A549 treated with CORT108297 at 1 μM for 4 hours (cell line): Measurements from ENCODE around the gene TRERF1. TPM values are rescaled to one million over a fixed set of nuclear protein-coding genes. Genes with fewer than 3 reads are reported as not detected.

Experiments used
- total RNA-seq: library from RNA; stranded (reverse); fragments of 200-300 nt; extraction: Qiagen RNA extraction; gene quantifications from 5 replicates; pipeline ENCODE4 v1.2.3, GENCODE V29; 2022

TRERF1 gene
- total RNA-seq: 5.9 to 8.4 TPM (median 7.7 TPM) in 5 replicates

DNA sequence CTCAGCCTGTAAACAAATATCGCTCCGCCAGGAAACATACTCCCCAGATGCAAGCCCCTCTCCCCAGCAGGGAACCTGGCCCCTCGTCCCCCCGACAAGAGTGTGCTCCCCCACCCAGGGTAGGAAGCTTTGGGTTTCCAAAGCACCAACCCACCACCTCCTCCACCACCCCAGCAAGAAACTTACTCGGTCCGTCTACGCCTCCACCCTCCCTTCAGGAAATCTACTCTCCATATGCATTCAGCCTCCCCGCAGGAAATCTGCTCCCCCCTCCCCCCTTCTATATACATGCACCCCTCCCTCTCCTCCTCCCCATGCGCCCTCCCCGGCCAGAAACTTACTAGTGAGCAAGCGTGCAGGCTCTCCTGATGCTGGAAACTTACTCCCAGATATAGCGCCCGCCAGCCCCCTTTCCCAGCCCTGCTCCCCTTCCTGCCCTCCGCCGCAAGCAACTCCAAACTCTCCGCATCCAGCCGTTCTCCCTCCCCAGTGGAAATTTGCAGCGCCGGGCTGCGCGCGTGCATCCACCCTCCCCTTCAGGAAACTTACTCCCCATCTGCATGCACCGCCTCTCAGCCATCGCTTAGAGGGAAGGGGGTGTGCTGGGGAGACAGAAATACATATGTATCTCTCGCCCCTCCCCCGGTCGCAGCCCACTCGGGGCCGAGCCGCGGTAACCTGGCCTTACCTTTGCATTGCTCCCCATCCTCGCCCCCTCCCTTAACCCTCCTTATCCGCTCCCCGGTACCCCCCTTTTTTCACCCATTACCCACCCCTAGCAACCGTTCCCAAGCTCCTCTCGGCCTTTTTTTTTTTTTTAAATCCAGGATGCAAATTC lies at the start of gene TRERF1:
Gene TRERF1, minus strand, starts transcription at position 594 of the 838 bp plus-strand sequence. CDS start 182,336 bp downstream, outside the sequence.

DNA sequence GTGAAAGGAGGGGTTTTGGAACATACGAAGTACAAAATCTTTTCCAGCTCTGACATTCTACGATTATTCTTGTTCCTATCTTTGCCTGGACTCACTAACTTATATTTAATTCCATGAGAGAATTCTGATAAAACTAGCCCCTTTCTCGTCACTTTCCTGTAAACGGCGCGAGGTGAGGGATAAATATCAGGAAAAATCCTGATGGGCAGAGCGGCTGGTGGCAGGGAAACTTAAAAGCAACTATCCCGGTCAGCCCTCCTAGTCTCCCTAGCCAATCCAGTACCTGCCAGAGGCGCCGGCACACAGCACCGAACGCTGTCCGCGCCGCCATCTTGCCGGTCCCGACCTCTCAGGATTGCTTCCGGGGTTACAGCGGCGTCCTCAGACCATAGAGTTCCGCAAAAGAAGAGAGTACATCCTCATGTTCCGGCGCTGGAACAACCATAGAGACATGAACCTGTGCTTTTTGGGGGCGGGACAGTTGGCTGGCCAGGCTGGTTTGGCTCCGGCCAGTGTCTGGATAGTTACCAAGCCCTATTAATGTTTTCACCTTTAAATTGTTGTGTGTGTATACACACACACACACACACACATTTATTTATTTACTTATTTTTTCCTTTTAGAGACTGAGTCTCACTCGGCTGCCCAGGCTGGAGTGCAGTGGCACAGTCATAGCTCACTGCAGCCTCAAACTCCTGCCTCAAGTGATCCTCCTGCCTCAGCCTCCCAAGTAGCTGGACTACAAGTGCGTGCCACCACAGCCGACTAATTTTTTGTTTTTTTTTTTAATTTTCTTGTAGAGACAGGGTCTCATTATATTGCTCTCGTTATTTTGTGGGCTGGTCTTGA lies 234.0 kb downstream of the TRERF1 start, which contains the start of gene MRPS10:
Gene MRPS10, minus strand, starts transcription at position 343 of the 849 bp plus-strand sequence. Its CDS starts 12 bp downstream, at position 331.

Other genes with a start within 250 kb of the TRERF1 start
- gene MRPS10, start 234.1 kb downstream of the TRERF1 start, total RNA-seq: 34.7 to 42.0 TPM (median 37.4 TPM) in 5 replicates
- gene UBR2, start 112.1 kb upstream of the TRERF1 start, total RNA-seq: 5.7 to 7.4 TPM (median 6.5 TPM) in 5 replicates